ENCODE results near the gene STON2.

The STON2 gene

DNA sequence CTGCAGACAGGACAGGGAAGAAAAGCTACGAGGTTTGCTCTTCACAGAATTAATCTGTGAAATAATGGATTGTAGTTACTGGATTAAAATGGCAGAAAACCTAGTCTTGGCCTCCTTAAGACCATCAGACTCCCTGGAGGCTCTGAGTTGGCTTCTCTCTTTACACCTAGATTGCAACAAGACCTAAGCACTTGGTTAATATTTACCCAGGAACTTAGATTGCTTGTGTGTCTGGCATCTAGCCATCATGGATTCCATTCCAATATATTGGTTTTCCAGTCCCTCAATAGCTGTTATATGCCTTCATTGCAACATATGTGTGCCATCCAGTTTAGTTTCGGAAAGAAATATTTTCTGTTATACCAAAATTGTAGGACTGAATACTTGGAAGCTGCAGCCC lies 177.4 kb downstream of the STON2 start:
- DNase-seq (ENCODE audit: low spot score in 2 of 2) (no peak), ATAC-seq (replicated peaks; ENCODE audit: extremely low read depth, poor library complexity, severe bottlenecking) (no peak)
- Mint-ChIP-seq H3K36me3 (ENCODE audit: insufficient read depth) (peaks cover 24% of the 10 kb centered on the region), H3K4me3 (no peak overlapping the region), H3K9me3 (no peaks in the 10 kb centered on the region), H3K4me1 (peaks cover 9% of the 10 kb centered on the region), H3K27ac (ENCODE audit: low read depth) (no peak overlapping the region), H3K27me3 (no peaks in the 10 kb centered on the region)

GRCh38 chr14:81222126-81222525 lies 178.0 kb downstream of the STON2 start:
- no peaks in the 10 kb centered on the region for H3K27me3 Mint-ChIP-seq

DNA sequence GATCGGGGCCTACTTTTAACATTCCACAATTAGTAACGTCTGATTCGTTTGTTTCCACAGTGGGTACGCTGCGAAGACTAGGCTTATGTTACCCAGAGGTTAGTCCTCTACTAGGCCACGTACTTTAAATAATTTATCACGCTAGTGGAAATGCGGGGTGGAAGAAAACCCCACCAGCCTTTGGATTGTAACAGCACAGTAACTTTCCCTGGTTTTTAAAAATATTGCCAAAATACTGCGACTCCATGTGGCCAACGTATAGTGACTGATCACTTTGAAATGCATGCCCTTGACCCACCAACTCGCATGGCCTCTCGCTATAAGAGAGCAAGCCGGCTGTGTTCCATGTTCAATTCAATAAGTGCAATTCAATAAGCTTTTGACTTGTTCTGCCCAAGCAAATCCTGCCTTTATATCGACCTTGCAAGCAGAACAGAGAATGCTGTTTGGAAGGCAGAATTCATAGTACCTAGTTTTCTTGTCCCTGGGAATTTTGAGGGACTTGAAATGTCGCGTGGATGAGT lies 178.5 kb downstream of the STON2 start:
- DNase-seq (ENCODE audit: low spot score in 2 of 2) = no peak
- peaks cover 19% of the 10 kb centered on the region for H3K4me1 Mint-ChIP-seq
- peak overlapping the region; percentile 98 for H3K4me3 Mint-ChIP-seq
- H3K36me3 Mint-ChIP-seq (ENCODE audit: insufficient read depth) = peaks cover 26% of the 10 kb centered on the region
- peak overlapping the region; percentile 100 for H3K27ac Mint-ChIP-seq (ENCODE audit: low read depth)
- no peaks in the 10 kb centered on the region for H3K9me3 Mint-ChIP-seq
- no peaks in the 10 kb centered on the region for H3K27me3 Mint-ChIP-seq
- no peak for ATAC-seq (replicated peaks; ENCODE audit: extremely low read depth, poor library complexity, severe bottlenecking)

More at GRCh38 chr14:81222126-81222525, 178.0 kb downstream of the STON2 start:
- Mint-ChIP-seq H3K27ac (ENCODE audit: low read depth) (peak overlapping the region; percentile 100), H3K4me1 (peaks cover 15% of the 10 kb centered on the region), H3K9me3 (no peaks in the 10 kb centered on the region), H3K36me3 (ENCODE audit: insufficient read depth) (peaks cover 24% of the 10 kb centered on the region), H3K4me3 (peak overlapping the region; percentile 98)
- DNase-seq (ENCODE audit: low spot score in 2 of 2) (no peak), ATAC-seq (replicated peaks; ENCODE audit: extremely low read depth, poor library complexity, severe bottlenecking) (no peak)

DNA sequence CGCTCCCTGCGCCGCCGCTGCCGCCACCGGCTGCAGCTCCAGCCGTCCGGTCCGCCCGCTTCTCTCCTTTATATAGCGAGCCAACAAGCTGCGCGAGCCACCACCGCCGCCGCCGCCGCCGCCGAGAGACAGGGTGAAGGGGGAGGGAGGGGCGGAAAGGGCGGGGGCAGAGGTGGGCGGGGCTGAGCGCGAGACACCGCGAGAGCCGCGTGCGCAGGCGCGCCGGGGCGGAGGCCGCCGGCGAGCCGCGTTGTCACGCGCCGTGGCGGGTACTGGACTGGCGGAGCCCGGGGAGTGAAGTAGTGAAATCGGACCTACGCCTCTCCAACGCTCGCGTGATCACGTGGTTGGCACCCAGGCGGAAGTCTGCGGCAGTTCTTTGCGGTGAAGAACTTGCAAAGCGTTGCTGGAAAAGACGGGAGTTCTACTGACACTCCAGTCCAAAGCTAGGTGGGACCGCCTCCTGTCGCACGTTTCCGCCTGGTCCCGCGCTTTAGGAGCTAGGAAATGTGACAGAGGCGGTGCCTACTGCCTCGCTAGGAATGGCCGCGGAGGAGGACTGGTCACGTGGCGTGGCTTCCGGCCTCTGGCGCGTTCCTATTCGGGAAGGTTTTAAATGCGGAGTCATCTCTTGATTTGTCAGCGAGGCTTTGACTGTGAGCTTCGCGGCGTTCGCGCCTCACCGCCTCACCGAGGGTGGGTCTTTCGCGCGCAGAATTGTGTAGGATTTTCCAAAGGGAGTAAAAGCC lies 179.1 kb downstream of the STON2 start, which contains the start of gene GTF2A1:
Gene GTF2A1, minus strand, starts transcription at position 130 of the 749 bp plus-strand sequence. CDS start 441 bp downstream, outside the sequence.
- Mint-ChIP-seq H3K36me3 (ENCODE audit: insufficient read depth) (peaks cover 31% of the 10 kb centered on the region), H3K27me3 (no peaks in the 10 kb centered on the region), H3K27ac (ENCODE audit: low read depth) (peak within 1 kb of the TSS; percentile 100), H3K9me3 (no peaks in the 10 kb centered on the region), H3K4me3 (peak within 1 kb of the TSS; percentile 98), H3K4me1 (peaks cover 25% of the 10 kb centered on the region)
- ATAC-seq (replicated peaks; ENCODE audit: extremely low read depth, poor library complexity, severe bottlenecking) = peak; percentile 65
- peak; percentile 90 to 93 for DNase-seq (ENCODE audit: low spot score in 2 of 2)

- H3K9me3 Mint-ChIP-seq = no peaks in the 10 kb centered on the region
- peaks cover 36% of the 10 kb centered on the region for H3K36me3 Mint-ChIP-seq (ENCODE audit: insufficient read depth)
- H3K4me1 Mint-ChIP-seq = peaks cover 30% of the 10 kb centered on the region
- ATAC-seq (replicated peaks; ENCODE audit: extremely low read depth, poor library complexity, severe bottlenecking) (no peak), DNase-seq (ENCODE audit: low spot score in 2 of 2) (no peak)
- no peaks in the 10 kb centered on the region for H3K27me3 Mint-ChIP-seq
- peak overlapping the region; percentile 98 for H3K4me3 Mint-ChIP-seq
- H3K27ac Mint-ChIP-seq (ENCODE audit: low read depth) = peak overlapping the region; percentile 100
Observed at GRCh38 chr14:81220580-81220829, 179.6 kb downstream of the STON2 start.

DNA sequence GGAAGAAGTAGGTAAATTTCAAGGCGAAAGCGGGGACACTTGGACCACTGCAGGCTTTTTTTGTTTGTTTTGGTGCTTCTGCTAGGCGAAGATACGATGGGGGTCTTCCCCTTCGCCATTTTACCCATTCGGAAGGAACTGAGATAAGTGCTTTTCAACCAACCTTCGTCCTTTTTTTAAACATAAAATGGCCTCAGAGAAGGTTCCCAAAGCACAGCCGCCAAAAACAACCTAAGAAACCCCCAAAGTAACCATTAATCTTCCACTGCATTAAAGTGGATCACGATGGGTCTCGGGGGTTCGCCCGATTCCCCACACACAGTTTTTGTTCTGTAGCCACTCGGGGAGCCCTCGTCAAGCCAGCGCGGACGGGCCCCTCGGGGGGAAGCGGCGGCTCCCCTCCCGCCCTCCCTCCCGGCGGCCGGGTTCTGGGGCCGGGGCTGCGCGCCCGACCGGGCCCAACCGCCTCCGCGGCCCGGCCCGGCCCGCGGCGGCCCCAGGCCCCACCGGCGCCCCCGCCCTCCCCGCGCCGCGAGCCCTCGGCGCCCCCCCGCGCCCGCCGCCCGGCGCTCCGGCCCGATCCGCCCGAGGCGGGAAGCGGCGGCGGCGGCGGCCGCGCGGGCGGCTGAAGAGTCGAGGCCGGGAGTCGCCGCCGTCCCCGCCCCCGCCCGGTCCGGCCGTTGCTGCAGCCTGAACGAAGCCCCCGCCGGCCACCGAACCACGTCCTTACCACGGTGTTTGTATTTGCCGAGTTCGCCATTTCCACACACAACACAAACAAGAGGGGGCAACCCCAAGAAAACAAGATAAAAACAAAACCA lies 180.2 kb downstream of the STON2 start:
- Mint-ChIP-seq H3K27ac (ENCODE audit: low read depth) (peak overlapping the region; percentile 100), H3K27me3 (no peaks in the 10 kb centered on the region), H3K9me3 (no peaks in the 10 kb centered on the region), H3K4me1 (peaks cover 30% of the 10 kb centered on the region), H3K36me3 (ENCODE audit: insufficient read depth) (peaks cover 40% of the 10 kb centered on the region), H3K4me3 (peak overlapping the region; percentile 98)
- ATAC-seq (replicated peaks; ENCODE audit: extremely low read depth, poor library complexity, severe bottlenecking) = peak; percentile 10
- DNase-seq (ENCODE audit: low spot score in 2 of 2) = peak; percentile 40 to 45

DNA sequence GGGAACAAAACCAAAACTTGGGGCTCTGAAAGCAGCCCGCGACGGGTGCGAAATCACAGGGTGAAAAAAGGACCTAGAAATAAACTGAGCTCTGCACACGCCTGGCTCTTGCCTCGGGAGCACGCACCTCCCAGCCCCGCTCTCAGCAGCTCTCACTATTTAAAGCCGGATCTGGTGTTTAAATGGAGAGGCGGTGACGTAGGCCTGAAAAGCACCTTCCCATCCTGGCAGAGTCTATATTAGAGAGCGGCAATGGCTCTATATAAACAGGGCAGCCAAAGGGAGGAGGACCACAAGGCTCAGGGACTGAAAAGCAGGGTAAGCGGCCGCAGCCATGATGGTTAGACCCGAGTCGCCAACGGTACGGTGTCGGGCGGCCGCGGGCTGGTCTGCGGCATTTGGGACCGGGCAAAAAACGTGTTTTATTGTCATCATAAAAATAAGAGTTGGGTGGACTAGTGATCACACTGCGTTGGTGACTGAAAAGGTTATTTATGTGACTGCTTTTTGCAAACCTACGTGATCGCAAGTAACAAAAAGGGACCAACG lies 180.8 kb downstream of the STON2 start:
- Mint-ChIP-seq H3K4me1 (peaks cover 30% of the 10 kb centered on the region), H3K9me3 (no peaks in the 10 kb centered on the region), H3K36me3 (ENCODE audit: insufficient read depth) (peaks cover 44% of the 10 kb centered on the region), H3K27ac (ENCODE audit: low read depth) (peak overlapping the region; percentile 100), H3K4me3 (peak overlapping the region; percentile 98), H3K27me3 (no peaks in the 10 kb centered on the region)
- DNase-seq (ENCODE audit: low spot score in 2 of 2) (peak; percentile 84 to 90), ATAC-seq (replicated peaks; ENCODE audit: extremely low read depth, poor library complexity, severe bottlenecking) (peak; percentile 71)

DNA sequence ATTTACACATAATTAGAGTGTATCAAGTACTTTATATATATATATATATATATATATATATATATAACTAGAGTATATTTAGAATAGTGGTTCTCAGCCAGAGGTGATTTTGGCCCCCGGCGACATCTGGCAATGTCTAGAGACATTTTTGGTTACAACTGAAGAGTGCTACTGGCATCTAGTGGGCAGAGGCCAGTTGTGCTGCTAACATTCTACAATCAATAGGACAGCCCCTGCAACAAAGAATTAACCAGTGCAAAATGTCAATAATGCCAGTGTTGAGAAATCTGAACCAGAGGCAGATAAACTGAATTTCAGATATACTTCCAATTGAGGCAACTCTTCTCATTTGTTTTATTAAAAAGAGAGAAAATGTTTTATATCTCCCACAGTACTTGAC lies 188.3 kb downstream of the STON2 start:
- no peak overlapping the region for H3K4me3 Mint-ChIP-seq
- ATAC-seq (replicated peaks; ENCODE audit: extremely low read depth, poor library complexity, severe bottlenecking) = no peak
- H3K9me3 Mint-ChIP-seq = no peaks in the 10 kb centered on the region
- H3K36me3 Mint-ChIP-seq (ENCODE audit: insufficient read depth) = peaks cover 43% of the 10 kb centered on the region
- peak in 1 of 2 donors; percentile 30 for DNase-seq (ENCODE audit: low spot score in 2 of 2)
- peaks cover 46% of the 10 kb centered on the region for H3K4me1 Mint-ChIP-seq
- H3K27me3 Mint-ChIP-seq = no peaks in the 10 kb centered on the region
- H3K27ac Mint-ChIP-seq (ENCODE audit: low read depth) = no peak overlapping the region

All from central memory CD8-positive, alpha-beta T cell (primary cell).